ENCODE measurements around the gene C1QTNF2. TPM values are rescaled to one million over a fixed set of nuclear protein-coding genes. Genes with fewer than 3 reads are reported as not detected.
"Not testable (repeated sequence)": the region's sequence is repeated elsewhere in the genome, so short reads cannot be mapped to it uniquely, and the experiment has no call there.

Gene C1QTNF2
- total and polyA plus RNA-seq, 4 donors = 8.2 to 13.5 (median 9.2) TPM

GRCh38 chr5:160342413-160342941 lies 27.9 kb downstream of the C1QTNF2 start:
- no peak overlapping the region for H3K27ac ChIP-seq (ENCODE audit: low read depth in 1 of 2, low read length in 2 of 2)
- ATAC-seq (ENCODE audit: low FRiP score) (peak; percentile 22), DNase-seq (no peak)
- H3K9me3 ChIP-seq (ENCODE audit: control insufficient read depth, low read length) = no peaks in the 10 kb centered on the region
- intact Hi-C loops (cut with DNase I) = no loop called here
- no peaks in the 10 kb centered on the region for H3K36me3 ChIP-seq (ENCODE audit: control insufficient read depth in 1 of 2, insufficient read depth in 2 of 2, low read length in 1 of 2)
- 55 to 60% methylated on average over 4 of the region's 4 CpGs for WGBS, 2 donors
- no peak overlapping the region for H3K4me3 ChIP-seq (ENCODE audit: low read length in 2 of 2)
- no peaks in the 10 kb centered on the region for H3K27me3 ChIP-seq (ENCODE audit: control insufficient read depth in 1 of 2, insufficient read depth in 2 of 2, low read length in 1 of 2)
- no peaks in the 10 kb centered on the region for H3K4me1 ChIP-seq (ENCODE audit: control insufficient read depth in 1 of 2, insufficient read depth in 2 of 2, low read length in 2 of 2)

- ATAC-seq (ENCODE audit: low FRiP score) (no peak), DNase-seq (no peak)
- H3K9me3 ChIP-seq (ENCODE audit: control insufficient read depth, low read length) = no peaks in the 10 kb centered on the region
- no peaks in the 10 kb centered on the region for H3K36me3 ChIP-seq (ENCODE audit: control insufficient read depth in 1 of 2, insufficient read depth in 2 of 2, low read length in 1 of 2)
- intact Hi-C loops (cut with DNase I) = no loop called here
- no peaks in the 10 kb centered on the region for H3K27me3 ChIP-seq (ENCODE audit: control insufficient read depth in 1 of 2, insufficient read depth in 2 of 2, low read length in 1 of 2)
- WGBS, 2 donors = 85 to 90% methylated on average over 6 of the region's 6 CpGs
- no peak overlapping the region for H3K4me3 ChIP-seq (ENCODE audit: low read length in 2 of 2)
- H3K4me1 ChIP-seq (ENCODE audit: control insufficient read depth in 1 of 2, insufficient read depth in 2 of 2, low read length in 2 of 2) = no peaks in the 10 kb centered on the region
- no peak overlapping the region for H3K27ac ChIP-seq (ENCODE audit: low read depth in 1 of 2, low read length in 2 of 2)
These were observed 29.0 kb downstream of the C1QTNF2 start for GRCh38 chr5:160341309-160341870.

- DNase-seq; H3K4me1 ChIP-seq (ENCODE audit: control insufficient read depth in 1 of 2, insufficient read depth in 2 of 2, low read length in 2 of 2); ATAC-seq (ENCODE audit: low FRiP score); H3K27me3 ChIP-seq (ENCODE audit: control insufficient read depth in 1 of 2, insufficient read depth in 2 of 2, low read length in 1 of 2); H3K9me3 ChIP-seq (ENCODE audit: control insufficient read depth, low read length); intact Hi-C loops (cut with DNase I); H3K4me3 ChIP-seq (ENCODE audit: low read length in 2 of 2); H3K36me3 ChIP-seq (ENCODE audit: control insufficient read depth in 1 of 2, insufficient read depth in 2 of 2, low read length in 1 of 2); H3K27ac ChIP-seq (ENCODE audit: low read depth in 1 of 2, low read length in 2 of 2): not testable (repeated sequence)
These were observed 29.9 kb downstream of the C1QTNF2 start for GRCh38 chr5:160340513-160340912.

- intact Hi-C loops (cut with DNase I) = no loop called here
- Histone ChIP-seq H3K4me1 (ENCODE audit: control insufficient read depth in 1 of 2, insufficient read depth in 2 of 2, low read length in 2 of 2) (no peaks in the 10 kb centered on the region), H3K36me3 (ENCODE audit: control insufficient read depth in 1 of 2, insufficient read depth in 2 of 2, low read length in 1 of 2) (no peaks in the 10 kb centered on the region), H3K4me3 (ENCODE audit: low read length in 2 of 2) (no peak overlapping the region), H3K9me3 (ENCODE audit: control insufficient read depth, low read length) (no peaks in the 10 kb centered on the region), H3K27me3 (ENCODE audit: control insufficient read depth in 1 of 2, insufficient read depth in 2 of 2, low read length in 1 of 2) (no peaks in the 10 kb centered on the region), H3K27ac (ENCODE audit: low read depth in 1 of 2, low read length in 2 of 2) (no peak overlapping the region)
- no peak for ATAC-seq (ENCODE audit: low FRiP score)
- 78 to 89% methylated on average over 10 of the region's 10 CpGs for WGBS, 2 donors
- DNase-seq = no peak
These were observed 30.9 kb downstream of the C1QTNF2 start for GRCh38 chr5:160339406-160340130.

- H3K36me3 ChIP-seq (ENCODE audit: control insufficient read depth in 1 of 2, insufficient read depth in 2 of 2, low read length in 1 of 2); H3K27ac ChIP-seq (ENCODE audit: low read depth in 1 of 2, low read length in 2 of 2); H3K27me3 ChIP-seq (ENCODE audit: control insufficient read depth in 1 of 2, insufficient read depth in 2 of 2, low read length in 1 of 2); DNase-seq; ATAC-seq (ENCODE audit: low FRiP score); H3K9me3 ChIP-seq (ENCODE audit: control insufficient read depth, low read length); intact Hi-C loops (cut with DNase I); H3K4me1 ChIP-seq (ENCODE audit: control insufficient read depth in 1 of 2, insufficient read depth in 2 of 2, low read length in 2 of 2); H3K4me3 ChIP-seq (ENCODE audit: low read length in 2 of 2): not testable (repeated sequence)
- WGBS, 2 donors = 80 to 84% methylated on average over 3 of the region's 3 CpGs
These were observed 35.7 kb downstream of the C1QTNF2 start for GRCh38 chr5:160334716-160335115.

GRCh38 chr5:160333721-160334120 lies 36.7 kb downstream of the C1QTNF2 start:
- DNase-seq = no peak
- WGBS, 2 donors = 72 to 89% methylated on average over 3 of the region's 3 CpGs
- Histone ChIP-seq H3K4me1 (ENCODE audit: control insufficient read depth in 1 of 2, insufficient read depth in 2 of 2, low read length in 2 of 2) (no peaks in the 10 kb centered on the region), H3K4me3 (ENCODE audit: low read length in 2 of 2) (no peak overlapping the region), H3K27me3 (ENCODE audit: control insufficient read depth in 1 of 2, insufficient read depth in 2 of 2, low read length in 1 of 2) (no peaks in the 10 kb centered on the region), H3K36me3 (ENCODE audit: control insufficient read depth in 1 of 2, insufficient read depth in 2 of 2, low read length in 1 of 2) (no peaks in the 10 kb centered on the region), H3K9me3 (ENCODE audit: control insufficient read depth, low read length) (no peaks in the 10 kb centered on the region), H3K27ac (ENCODE audit: low read depth in 1 of 2, low read length in 2 of 2) (no peak overlapping the region)
- no peak for ATAC-seq (ENCODE audit: low FRiP score)
- intact Hi-C loops (cut with DNase I) = no loop called here

- 89 to 93% methylated on average over 4 of the region's 4 CpGs for WGBS, 2 donors
- ATAC-seq (ENCODE audit: low FRiP score) = no peak
- Histone ChIP-seq H3K27ac (ENCODE audit: low read depth in 1 of 2, low read length in 2 of 2) (no peak overlapping the region), H3K36me3 (ENCODE audit: control insufficient read depth in 1 of 2, insufficient read depth in 2 of 2, low read length in 1 of 2) (no peaks in the 10 kb centered on the region), H3K4me3 (ENCODE audit: low read length in 2 of 2) (no peak overlapping the region), H3K27me3 (ENCODE audit: control insufficient read depth in 1 of 2, insufficient read depth in 2 of 2, low read length in 1 of 2) (no peaks in the 10 kb centered on the region), H3K9me3 (ENCODE audit: control insufficient read depth, low read length) (no peaks in the 10 kb centered on the region), H3K4me1 (ENCODE audit: control insufficient read depth in 1 of 2, insufficient read depth in 2 of 2, low read length in 2 of 2) (no peaks in the 10 kb centered on the region)
- DNase-seq = no peak
- intact Hi-C loops (cut with DNase I) = no loop called here
These were observed 40.2 kb downstream of the C1QTNF2 start for GRCh38 chr5:160330212-160330611.

GRCh38 chr5:160327818-160328217 lies 42.6 kb downstream of the C1QTNF2 start:
- no peaks in the 10 kb centered on the region for H3K27me3 ChIP-seq (ENCODE audit: control insufficient read depth in 1 of 2, insufficient read depth in 2 of 2, low read length in 1 of 2)
- intact Hi-C loops (cut with DNase I) = no loop called here
- 90 to 94% methylated on average over 6 of the region's 6 CpGs for WGBS, 2 donors
- DNase-seq (no peak), ATAC-seq (ENCODE audit: low FRiP score) (no peak)
- no peak overlapping the region for H3K27ac ChIP-seq (ENCODE audit: low read depth in 1 of 2, low read length in 2 of 2)
- no peak overlapping the region for H3K4me3 ChIP-seq (ENCODE audit: low read length in 2 of 2)
- no peaks in the 10 kb centered on the region for H3K36me3 ChIP-seq (ENCODE audit: control insufficient read depth in 1 of 2, insufficient read depth in 2 of 2, low read length in 1 of 2)
- H3K9me3 ChIP-seq (ENCODE audit: control insufficient read depth, low read length) = no peaks in the 10 kb centered on the region
- H3K4me1 ChIP-seq (ENCODE audit: control insufficient read depth in 1 of 2, insufficient read depth in 2 of 2, low read length in 2 of 2) = no peaks in the 10 kb centered on the region

- whole genome bisulfite sequencing, 2 donors = 84% methylated on average over 2 of the region's 2 CpGs
- ATAC-seq (ENCODE audit: low FRiP score) (no peak), DNase-seq (no peak)
- no peaks in the 10 kb centered on the region for H3K4me1 ChIP-seq (ENCODE audit: control insufficient read depth in 1 of 2, insufficient read depth in 2 of 2, low read length in 2 of 2)
- no peak overlapping the region for H3K27ac ChIP-seq (ENCODE audit: low read depth in 1 of 2, low read length in 2 of 2)
- H3K4me3 ChIP-seq (ENCODE audit: low read length in 2 of 2) = no peak overlapping the region
- intact Hi-C loops (cut with DNase I) = no loop called here
- no peaks in the 10 kb centered on the region for H3K9me3 ChIP-seq (ENCODE audit: control insufficient read depth, low read length)
- H3K36me3 ChIP-seq (ENCODE audit: control insufficient read depth in 1 of 2, insufficient read depth in 2 of 2, low read length in 1 of 2) = no peaks in the 10 kb centered on the region
- no peaks in the 10 kb centered on the region for H3K27me3 ChIP-seq (ENCODE audit: control insufficient read depth in 1 of 2, insufficient read depth in 2 of 2, low read length in 1 of 2)
These were observed 43.4 kb downstream of the C1QTNF2 start for GRCh38 chr5:160326981-160327380.

Data from aorta (tissue), 5 donors.